GM12875 (cell line): Measurements from ENCODE around the gene NEK6.

Experiments
- H3K4me3 ChIP-seq: one replicate; pipeline ENCODE4 v1.5.1; 2011; ENCODE audit warnings: low read depth, low read length, control low read depth
- TF ChIP-seq, protein P1 (sequence below): IDR thresholded peaks from 2 replicates; pipeline ENCODE4 v1.5.1; 2011; ENCODE audit warnings: low read depth, mild to moderate bottlenecking, control low read depth, inconsistent platforms, low read length, moderate library complexity, borderline replicate concordance; ENCODE audit not compliant: insufficient read depth

NEK6 gene

DNA sequence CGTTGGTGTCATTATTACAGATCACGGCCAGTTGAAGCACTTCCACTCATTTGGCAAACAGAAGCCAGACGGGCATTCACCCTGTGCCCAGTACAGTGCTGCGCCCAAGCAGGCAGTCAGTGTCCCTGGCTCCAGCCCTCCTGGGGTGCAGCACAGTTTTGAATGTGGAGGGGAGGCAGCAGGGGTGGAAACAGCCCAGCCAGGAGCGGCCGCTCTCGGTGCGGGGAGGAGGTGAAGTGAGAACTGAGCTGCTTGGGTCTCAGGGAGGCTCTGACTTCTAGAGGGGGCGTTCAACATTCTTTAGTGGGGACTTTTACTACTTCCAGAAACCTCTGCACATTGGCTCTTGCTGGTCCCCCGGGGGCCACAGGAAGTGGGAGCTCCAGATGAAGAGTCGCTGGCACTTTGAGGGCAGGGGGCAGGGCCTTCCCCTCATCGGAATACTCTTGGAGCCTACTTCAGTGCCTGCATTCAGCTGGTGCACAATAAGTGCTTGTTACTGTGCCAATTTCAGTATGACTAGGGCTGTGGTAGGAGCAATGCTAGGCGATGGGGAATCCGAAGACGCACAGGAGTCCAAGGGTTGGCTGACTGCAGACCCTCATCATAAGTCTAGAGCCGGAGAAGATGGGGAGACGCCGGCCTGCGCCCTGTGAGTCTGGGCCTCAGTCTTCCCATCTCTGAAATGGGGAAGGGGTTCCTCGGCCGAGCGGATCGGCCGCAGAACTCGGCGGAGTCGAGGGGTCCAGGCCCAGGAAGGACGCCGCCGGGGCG, 492 bp upstream of the NEK6 start:
- H3K4me3 ChIP-seq = peak overlapping the region; percentile 80
- TF ChIP-seq, protein P1, sequence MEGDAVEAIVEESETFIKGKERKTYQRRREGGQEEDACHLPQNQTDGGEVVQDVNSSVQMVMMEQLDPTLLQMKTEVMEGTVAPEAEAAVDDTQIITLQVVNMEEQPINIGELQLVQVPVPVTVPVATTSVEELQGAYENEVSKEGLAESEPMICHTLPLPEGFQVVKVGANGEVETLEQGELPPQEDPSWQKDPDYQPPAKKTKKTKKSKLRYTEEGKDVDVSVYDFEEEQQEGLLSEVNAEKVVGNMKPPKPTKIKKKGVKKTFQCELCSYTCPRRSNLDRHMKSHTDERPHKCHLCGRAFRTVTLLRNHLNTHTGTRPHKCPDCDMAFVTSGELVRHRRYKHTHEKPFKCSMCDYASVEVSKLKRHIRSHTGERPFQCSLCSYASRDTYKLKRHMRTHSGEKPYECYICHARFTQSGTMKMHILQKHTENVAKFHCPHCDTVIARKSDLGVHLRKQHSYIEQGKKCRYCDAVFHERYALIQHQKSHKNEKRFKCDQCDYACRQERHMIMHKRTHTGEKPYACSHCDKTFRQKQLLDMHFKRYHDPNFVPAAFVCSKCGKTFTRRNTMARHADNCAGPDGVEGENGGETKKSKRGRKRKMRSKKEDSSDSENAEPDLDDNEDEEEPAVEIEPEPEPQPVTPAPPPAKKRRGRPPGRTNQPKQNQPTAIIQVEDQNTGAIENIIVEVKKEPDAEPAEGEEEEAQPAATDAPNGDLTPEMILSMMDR = no peak

DNA sequence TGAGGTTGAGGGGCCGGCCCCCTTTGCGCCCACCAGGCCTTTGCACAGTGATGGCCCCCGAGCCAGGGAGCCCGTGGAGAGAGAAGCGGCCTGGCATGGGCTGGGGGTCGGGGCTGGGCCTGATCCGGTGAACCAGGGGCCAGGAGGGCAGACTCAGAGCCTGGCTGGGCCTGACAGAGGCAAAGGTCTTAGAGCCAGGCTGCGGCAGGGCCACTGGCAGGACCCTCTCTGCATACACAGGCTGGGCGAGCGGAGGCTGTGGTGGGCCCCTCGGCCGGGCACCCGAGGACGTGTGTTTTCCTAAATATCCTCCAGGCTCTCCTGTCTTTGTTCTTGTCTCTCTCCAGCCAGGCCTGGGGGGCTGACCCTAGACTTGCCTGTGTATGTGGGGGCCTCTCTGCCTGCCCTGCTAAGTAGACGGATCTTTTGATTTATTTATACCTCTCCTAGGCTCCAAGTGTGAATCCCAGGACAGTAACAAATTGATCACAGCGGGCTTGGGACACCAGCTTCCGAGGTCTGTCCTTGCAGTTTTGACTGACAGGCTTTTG, 933 bp downstream of the NEK6 start:
- peak overlapping the region; percentile 96 for H3K4me3 ChIP-seq
- TF ChIP-seq, protein P1 = no peak

DNA sequence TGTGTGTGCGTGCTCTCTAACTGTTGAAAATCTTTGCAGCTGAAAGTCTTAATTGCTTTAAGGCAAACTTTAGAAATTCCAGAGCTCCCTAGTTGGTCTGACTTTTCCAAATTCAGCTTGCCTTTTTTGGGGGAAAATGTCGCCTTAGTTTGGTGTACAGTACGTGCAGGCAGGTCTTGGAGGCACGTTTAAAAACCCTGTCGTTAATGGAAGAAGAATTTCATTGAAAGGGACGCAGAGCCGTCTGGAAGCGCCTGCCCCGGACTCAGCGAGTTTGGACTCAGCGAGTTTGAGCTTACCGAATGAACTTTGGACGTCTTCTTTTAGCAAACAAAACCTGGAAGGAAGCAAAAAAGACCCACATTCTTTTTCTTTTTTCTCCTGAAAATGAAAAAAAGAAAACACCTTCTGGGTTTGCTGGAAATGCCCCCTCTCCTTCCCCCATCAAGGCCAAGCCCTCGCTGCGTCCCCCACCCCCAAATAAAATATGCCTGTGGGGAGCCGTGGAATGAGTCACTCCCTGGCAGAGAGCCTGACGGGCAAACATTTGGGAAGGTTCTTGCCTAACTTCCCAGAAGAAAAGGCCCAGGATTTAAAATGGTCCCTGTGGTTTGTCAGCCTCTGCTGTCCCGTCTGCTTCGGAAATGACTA, 1.5 kb downstream of the NEK6 start:
- H3K4me3 ChIP-seq = peak overlapping the region; percentile 96
- TF ChIP-seq, protein P1 = no peak

DNA sequence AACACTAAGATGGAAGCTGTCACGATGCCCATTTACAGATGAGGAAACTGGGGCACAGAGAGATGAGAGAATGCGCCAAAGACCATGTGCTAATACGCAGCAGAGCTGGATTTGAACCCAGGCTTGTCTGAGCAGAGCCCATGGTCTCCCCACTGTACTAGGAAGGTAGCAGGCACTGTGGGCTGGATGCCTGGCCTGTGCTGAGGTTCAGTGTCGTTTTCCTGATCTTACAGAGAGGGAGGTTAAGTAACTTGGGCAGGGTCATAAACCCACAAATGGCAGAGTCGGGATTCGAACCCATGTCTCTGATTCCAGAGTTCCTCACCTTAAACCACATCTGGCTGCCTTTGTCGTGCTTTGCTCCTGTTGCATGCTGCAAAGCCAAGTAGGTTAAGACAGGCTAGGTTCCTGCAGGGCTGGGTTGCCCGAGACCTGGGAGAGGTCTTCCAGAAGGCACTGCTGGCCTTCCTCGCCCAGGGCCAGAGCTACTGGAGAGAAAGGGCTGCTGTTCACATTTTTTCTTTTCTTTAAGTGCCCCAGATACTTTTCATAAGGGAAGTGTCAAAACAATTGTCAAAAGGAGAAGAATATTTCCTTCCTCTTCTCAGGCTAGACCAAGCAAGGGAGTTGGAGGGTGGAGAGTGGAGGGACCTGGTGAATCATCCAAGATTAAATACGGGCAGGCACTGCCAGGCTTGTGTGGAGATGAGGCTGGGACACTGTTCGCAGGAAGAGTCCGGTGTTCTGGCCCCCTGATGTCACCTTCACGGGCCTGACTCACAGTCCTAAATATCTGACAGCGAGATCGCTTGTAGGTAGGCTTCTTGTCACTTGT, 3.2 kb downstream of the NEK6 start:
- TF ChIP-seq, protein P1 = no peak
- H3K4me3 ChIP-seq = peak overlapping the region; percentile 96

DNA sequence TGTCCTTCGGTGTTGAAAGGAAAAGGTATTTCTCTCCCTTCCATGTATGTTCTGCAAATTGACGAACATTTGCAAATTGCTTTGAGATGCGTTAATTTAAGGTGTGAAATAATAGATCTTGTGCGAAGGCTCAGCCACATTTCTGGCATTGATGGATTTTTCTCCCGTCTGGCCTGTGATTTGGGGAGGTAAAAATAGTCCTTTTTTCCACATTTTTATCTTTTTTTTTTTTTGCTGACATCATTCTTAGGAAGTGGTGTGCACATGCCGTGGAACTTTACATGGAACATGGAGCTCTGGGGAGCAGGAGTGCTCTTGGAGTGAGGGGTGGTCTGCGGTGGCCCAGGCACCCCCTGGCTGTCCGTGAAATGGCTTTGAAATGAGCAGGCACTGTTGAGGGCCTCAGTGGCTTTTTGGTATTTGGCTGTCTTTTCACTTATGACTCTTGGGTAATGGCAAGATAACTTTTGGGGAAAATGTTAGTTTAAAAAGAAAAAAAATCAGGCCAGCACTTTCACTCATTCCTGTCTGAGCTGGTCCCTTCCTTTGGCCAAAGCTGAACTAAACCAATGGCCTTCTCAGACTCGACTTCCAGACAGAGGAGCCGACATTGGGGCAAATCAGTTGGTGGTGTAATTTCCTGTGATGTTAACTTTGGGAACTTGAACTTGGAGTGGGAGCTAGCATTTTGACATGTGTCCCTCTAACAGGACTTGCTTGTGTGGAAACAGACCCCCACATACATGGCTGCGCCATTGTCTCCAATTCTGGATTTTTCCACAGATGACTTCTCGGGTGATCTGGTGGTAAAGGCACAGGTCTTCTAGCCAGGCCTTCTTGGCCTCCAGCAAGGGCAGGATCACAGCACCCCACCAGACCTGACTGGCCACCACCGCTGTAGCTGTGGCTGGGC, 4.2 kb downstream of the NEK6 start:
- TF ChIP-seq, protein P1 = no peak
- H3K4me3 ChIP-seq = peak overlapping the region; percentile 96

DNA sequence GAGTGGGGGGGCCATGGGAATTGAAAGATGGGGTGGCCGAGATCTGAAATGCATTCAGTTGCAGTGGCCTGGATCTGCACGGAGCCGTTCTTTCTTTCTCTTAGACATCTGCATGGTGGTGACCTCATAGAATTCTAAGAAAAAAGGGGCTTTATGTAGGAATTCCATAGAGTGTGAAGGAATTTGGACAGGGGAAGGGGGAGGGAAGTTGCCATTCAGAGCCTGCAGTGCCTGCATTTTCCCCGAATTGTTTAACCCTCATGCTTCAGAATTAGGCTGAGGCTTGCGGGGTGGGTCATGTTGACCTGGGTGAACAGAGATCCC, 4.9 kb downstream of the NEK6 start:
- H3K4me3 ChIP-seq = peak overlapping the region; percentile 34
- TF ChIP-seq, protein P1 = no peak
